Caco-2 (cell line): ENCODE data around the gene GSX1. TPM values are rescaled to one million over a fixed set of nuclear protein-coding genes. Genes with fewer than 3 reads are reported as not detected.

Experiments
- BruUV-seq: library from RNA; stranded (reverse); fragments of 400-500 nt; replicated peaks from 2 replicates; lab custom pipeline; 2021; lab: Mats Ljungman, UMichigan
- CTCF ChIA-PET: fragments of 300-600 bp; sonication (Branson Sonifier 250); formaldehyde crosslinking; loops from one replicate; lab custom pipeline; 2022; ENCODE audit warnings: antibody characterized with exemption; lab: Charles Lee
- POLR2A ChIA-PET: fragments of 300-600 bp; sonication (Branson Sonifier 250); formaldehyde crosslinking; loops from one replicate; lab custom pipeline; 2022; ENCODE audit warnings: antibody characterized with exemption; lab: Charles Lee
- DNase-seq, 2 experiments: peaks; one replicate each; pipeline versions ENCODE4 v3.0.0 to v3.0.0-alpha.2; 2020 to 2022
- H3K27me3 ChIP-seq: replicated peaks from 2 replicates; pipeline ENCODE4 v1.6.0; 2011; ENCODE audit warnings: low read length; ENCODE audit not compliant: control insufficient read depth, insufficient read depth
- H3K36me3 ChIP-seq: 2 replicates; pipeline ENCODE4 v1.5.1; 2011; ENCODE audit warnings: low read length; ENCODE audit not compliant: control insufficient read depth, insufficient read depth
- H3K4me1 ChIP-seq: fragments of 250-450 bp; sonication (Bioruptor Pico); 2 replicates; pipeline ENCODE4 v1.5.1; 2020; ENCODE audit warnings: mild to moderate bottlenecking
- H3K4me3 ChIP-seq: 2 replicates; pipeline ENCODE4 v1.5.1; 2011; ENCODE audit warnings: low read depth, mild to moderate bottlenecking, control low read depth, low read length
- H3K9me3 ChIP-seq: fragments of 250-450 bp; sonication (Bioruptor Pico); 2 replicates; pipeline ENCODE4 v1.5.1; 2020; ENCODE audit warnings: mild to moderate bottlenecking, moderate library complexity
- H3K27ac Mint-ChIP-seq: one replicate; pipeline ENCODE4 v1.8.0; 2022; ENCODE audit warnings: mixed read lengths; ENCODE audit not compliant: unreplicated experiment
- H3K27me3 Mint-ChIP-seq: one replicate; pipeline ENCODE4 v1.8.0; 2022; ENCODE audit warnings: mixed read lengths; ENCODE audit not compliant: insufficient read depth, unreplicated experiment
- H3K36me3 Mint-ChIP-seq: one replicate; pipeline ENCODE4 v1.8.0; 2022; ENCODE audit warnings: mild to moderate bottlenecking, mixed read lengths; ENCODE audit not compliant: insufficient read depth, unreplicated experiment
- H3K4me1 Mint-ChIP-seq: one replicate; pipeline ENCODE4 v1.8.0; 2022; ENCODE audit warnings: low read depth, mixed read lengths; ENCODE audit not compliant: unreplicated experiment
- H3K4me3 Mint-ChIP-seq: one replicate; pipeline ENCODE4 v1.8.0; 2022; ENCODE audit warnings: mild to moderate bottlenecking, moderate library complexity, mixed read lengths; ENCODE audit not compliant: unreplicated experiment
- H3K9me3 Mint-ChIP-seq: one replicate; pipeline ENCODE4 v1.8.0; 2022; ENCODE audit warnings: mixed read lengths; ENCODE audit not compliant: unreplicated experiment
- CTCF ChIP-seq, 2 experiments: fragments of 200-600 bp in 1 of 2; IDR thresholded peaks; 1 replicate in 1 of 2; 2 replicates in 1 of 2; pipeline versions ENCODE4 v1.5.1 to v1.8.0; 2011 to 2022; ENCODE audit warnings: antibody characterized with exemption in 1 of 2, control low read depth in 1 of 2, inconsistent platforms in 1 of 2, low read depth in 1 of 2, low read length in 1 of 2, mild to moderate bottlenecking in 1 of 2, moderate library complexity in 1 of 2; ENCODE audit not compliant: insufficient read depth in 1 of 2, severe bottlenecking in 1 of 2, unreplicated experiment in 1 of 2
- intact Hi-C: fragments of 100-400 bp; cut with micrococcal nuclease; formaldehyde crosslinking; loops from one replicate; pipeline ENCODE4 v1.10.0; 2022; ENCODE audit not compliant: unreplicated experiment
- total RNA-seq: library from RNA; stranded (reverse); gene quantifications from 2 replicates; pipeline ENCODE4 v1.2.3, GENCODE V29; 2022

GSX1 gene
- total RNA-seq, 1 experiment from 2014 or later: not detected

GRCh38 chr13:27820524-27821482 lies 28.5 kb downstream of the GSX1 start:
- no peak for DNase-seq
- Mint-ChIP-seq H3K9me3 (no peaks in the 10 kb centered on the region), H3K36me3 (no peaks in the 10 kb centered on the region), H3K4me3 (no peak overlapping the region), H3K27ac (no peak overlapping the region), H3K4me1 (no peaks in the 10 kb centered on the region), H3K27me3 (peaks cover 34% of the 10 kb centered on the region)
- Histone ChIP-seq H3K4me1 (no peaks in the 10 kb centered on the region), H3K4me3 (no peak overlapping the region), H3K36me3 (no peaks in the 10 kb centered on the region), H3K27me3 (peaks cover 2% of the 10 kb centered on the region), H3K9me3 (no peaks in the 10 kb centered on the region)
- no peak for TF ChIP-seq CTCF (IDR thresholded peaks at IDR 0.05; ENCODE audit: insufficient read depth in 1 of 2, low read depth in 1 of 2, low read length in 1 of 2, severe bottlenecking in 1 of 2, unreplicated experiment in 1 of 2)
- no TSS peak for BruUV-seq
- intact Hi-C loops: no loop called here
- ChIA-PET POLR2A (no interaction called here), CTCF (interaction anchor here (1.1 kb wide), 1 partner anchor 10 kb away, joined by 3 read pairs; no protein-coding TSS in a partner anchor)

DNA sequence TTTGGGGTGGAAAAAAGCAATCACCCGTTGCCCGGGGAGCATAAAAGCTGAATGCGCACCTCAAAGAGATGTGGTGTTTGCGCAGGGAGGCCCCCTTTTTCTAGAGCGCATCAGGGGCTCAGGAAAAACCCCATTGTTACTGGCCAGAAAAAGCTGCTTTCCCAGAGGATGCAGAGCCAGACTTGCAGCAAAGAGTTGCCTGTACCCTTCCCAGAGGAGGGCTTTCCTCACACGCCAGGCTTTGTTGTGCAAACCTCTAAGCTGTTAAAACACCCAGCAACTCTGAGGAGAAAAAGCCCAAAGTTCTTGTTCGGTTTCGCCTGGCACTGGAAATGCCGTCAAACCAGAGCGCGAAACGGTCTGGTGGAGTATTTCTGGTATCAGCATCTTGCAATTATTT lies 29.3 kb downstream of the GSX1 start:
- H3K36me3 Mint-ChIP-seq: no peaks in the 10 kb centered on the region
- ChIA-PET POLR2A (no interaction called here), CTCF (interaction anchor here (1.1 kb wide), 1 partner anchor 11 kb away, joined by 3 read pairs; no protein-coding TSS in a partner anchor)
- no peak for DNase-seq
- H3K36me3 ChIP-seq: no peaks in the 10 kb centered on the region
- no peak overlapping the region for H3K4me3 Mint-ChIP-seq
- intact Hi-C loops: no loop called here
- peaks cover 30% of the 10 kb centered on the region for H3K27me3 Mint-ChIP-seq
- H3K4me1 ChIP-seq: no peaks in the 10 kb centered on the region
- no peak overlapping the region for H3K4me3 ChIP-seq
- no peaks in the 10 kb centered on the region for H3K9me3 ChIP-seq
- no peak for TF ChIP-seq CTCF (IDR thresholded peaks at IDR 0.05; ENCODE audit: insufficient read depth in 1 of 2, low read depth in 1 of 2, low read length in 1 of 2, severe bottlenecking in 1 of 2, unreplicated experiment in 1 of 2)
- H3K27ac Mint-ChIP-seq: no peak overlapping the region
- peaks cover 2% of the 10 kb centered on the region for H3K27me3 ChIP-seq
- H3K4me1 Mint-ChIP-seq: no peaks in the 10 kb centered on the region
- no peaks in the 10 kb centered on the region for H3K9me3 Mint-ChIP-seq
- no TSS peak for BruUV-seq

DNA sequence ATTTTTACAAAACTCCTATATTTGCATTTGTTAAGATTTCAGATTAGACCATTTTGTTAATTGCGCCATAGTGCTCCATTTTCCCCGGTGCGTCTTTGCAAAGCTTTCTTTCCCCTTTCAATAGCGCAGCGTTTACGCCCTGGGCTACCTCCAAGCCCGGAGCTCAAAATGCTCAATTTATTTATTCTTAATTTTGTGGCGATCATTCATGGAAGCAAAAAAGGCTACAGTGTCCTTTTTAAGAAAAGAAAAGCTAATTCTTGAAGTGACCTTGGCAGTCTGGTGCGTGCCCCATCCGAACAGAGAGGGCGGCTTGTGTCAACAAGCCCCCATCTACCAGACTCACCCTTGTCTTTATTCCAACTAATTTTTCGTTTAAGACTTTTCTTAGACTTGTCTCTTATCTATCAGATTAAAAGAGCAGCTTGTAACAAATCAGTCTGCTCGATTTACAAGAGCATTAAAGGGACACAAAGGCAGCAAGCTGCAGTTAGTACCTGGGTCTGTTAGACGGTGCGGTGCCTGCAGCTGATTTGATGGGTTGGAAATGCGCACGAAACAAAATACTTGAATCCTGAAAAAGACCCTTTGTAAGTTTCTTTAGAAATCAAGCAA lies 30.1 kb downstream of the GSX1 start:
- no peaks in the 10 kb centered on the region for H3K9me3 Mint-ChIP-seq
- ChIA-PET POLR2A (no interaction called here), CTCF (interaction anchor here (0.6 to 1.1 kb wide), 4 partner anchors 12 to 167 kb away, joined by 3 to 6 read pairs (median 3); no protein-coding TSS in a partner anchor)
- no peak overlapping the region for H3K27ac Mint-ChIP-seq
- H3K27me3 Mint-ChIP-seq: peaks cover 29% of the 10 kb centered on the region
- Histone ChIP-seq H3K27me3 (peaks cover 2% of the 10 kb centered on the region), H3K4me3 (no peak overlapping the region), H3K36me3 (no peaks in the 10 kb centered on the region), H3K4me1 (no peaks in the 10 kb centered on the region), H3K9me3 (no peaks in the 10 kb centered on the region)
- intact Hi-C loops: no loop called here
- TF ChIP-seq CTCF (IDR thresholded peaks at IDR 0.05; ENCODE audit: insufficient read depth in 1 of 2, low read depth in 1 of 2, low read length in 1 of 2, severe bottlenecking in 1 of 2, unreplicated experiment in 1 of 2): no peak
- H3K4me3 Mint-ChIP-seq: no peak overlapping the region
- no peaks in the 10 kb centered on the region for H3K4me1 Mint-ChIP-seq
- DNase-seq: no peak
- BruUV-seq: no TSS peak
- no peaks in the 10 kb centered on the region for H3K36me3 Mint-ChIP-seq
